ENCODE measurements around the gene CHD9. TPM values are rescaled to one million over a fixed set of nuclear protein-coding genes. Genes with fewer than 3 reads are reported as not detected.
A peak's percentile ranks its signal among the peaks of the same experiment; 100 is the strongest.

The CHD9 gene
- total RNA-seq, 2 donors from 2014 or later, result 38.1 to 58.7 TPM

DNA sequence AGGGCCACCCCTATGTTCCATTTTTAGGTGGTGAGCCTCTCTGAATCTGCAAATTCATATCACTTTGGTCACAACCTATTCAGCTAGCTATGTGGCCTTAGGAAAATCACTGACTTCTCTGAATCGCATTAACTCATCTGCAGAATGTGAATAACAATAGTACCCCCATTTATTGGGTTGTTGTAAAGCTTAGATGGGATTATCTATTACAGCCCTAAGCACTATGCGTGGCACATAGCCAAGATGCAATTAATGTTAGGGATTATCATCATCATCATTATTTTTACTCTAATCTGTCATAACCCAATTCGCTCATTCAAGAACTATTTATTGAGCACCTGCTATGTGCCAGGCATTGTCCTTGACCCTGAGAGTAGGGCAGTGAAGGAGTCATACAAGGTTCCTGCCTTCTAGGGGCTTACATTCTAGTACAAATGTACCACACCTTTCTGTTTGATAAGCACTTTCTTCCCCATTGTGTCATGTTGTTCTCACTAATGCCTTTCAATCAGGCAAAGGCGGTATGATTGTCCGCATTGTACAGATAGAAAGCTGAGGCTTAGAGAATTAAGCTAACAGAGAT, 38.5 kb downstream of the CHD9 start:
- DNase-seq (no peak), ATAC-seq (no peak)
- H3K36me3 ChIP-seq (replicated peaks in 1 of 2; ENCODE audit: insufficient read depth in 1 of 2, low read depth in 2 of 2), result no peaks in the 10 kb centered on the region
- WGBS, 2 donors, result 94 to 96% methylated on average over 5 of the region's 5 CpGs
- H3K4me3 ChIP-seq, result no peak overlapping the region
- H3K9me3 ChIP-seq, result no peaks in the 10 kb centered on the region
- no peaks in the 10 kb centered on the region for H3K27me3 ChIP-seq
- no peak for TF ChIP-seq POLR2A (IDR thresholded peaks at IDR 0.05)
- TF ChIP-seq, protein P1, sequence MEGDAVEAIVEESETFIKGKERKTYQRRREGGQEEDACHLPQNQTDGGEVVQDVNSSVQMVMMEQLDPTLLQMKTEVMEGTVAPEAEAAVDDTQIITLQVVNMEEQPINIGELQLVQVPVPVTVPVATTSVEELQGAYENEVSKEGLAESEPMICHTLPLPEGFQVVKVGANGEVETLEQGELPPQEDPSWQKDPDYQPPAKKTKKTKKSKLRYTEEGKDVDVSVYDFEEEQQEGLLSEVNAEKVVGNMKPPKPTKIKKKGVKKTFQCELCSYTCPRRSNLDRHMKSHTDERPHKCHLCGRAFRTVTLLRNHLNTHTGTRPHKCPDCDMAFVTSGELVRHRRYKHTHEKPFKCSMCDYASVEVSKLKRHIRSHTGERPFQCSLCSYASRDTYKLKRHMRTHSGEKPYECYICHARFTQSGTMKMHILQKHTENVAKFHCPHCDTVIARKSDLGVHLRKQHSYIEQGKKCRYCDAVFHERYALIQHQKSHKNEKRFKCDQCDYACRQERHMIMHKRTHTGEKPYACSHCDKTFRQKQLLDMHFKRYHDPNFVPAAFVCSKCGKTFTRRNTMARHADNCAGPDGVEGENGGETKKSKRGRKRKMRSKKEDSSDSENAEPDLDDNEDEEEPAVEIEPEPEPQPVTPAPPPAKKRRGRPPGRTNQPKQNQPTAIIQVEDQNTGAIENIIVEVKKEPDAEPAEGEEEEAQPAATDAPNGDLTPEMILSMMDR (IDR thresholded peaks at IDR 0.05), result no peak
- peak overlapping the region in 3 of 4 donors; percentile 12 to 58 (median 39) for H3K27ac ChIP-seq
- H3K4me1 ChIP-seq, result peaks cover 19% of the 10 kb centered on the region
- intact Hi-C loops (cut with DNase I), result no loop called here

DNA sequence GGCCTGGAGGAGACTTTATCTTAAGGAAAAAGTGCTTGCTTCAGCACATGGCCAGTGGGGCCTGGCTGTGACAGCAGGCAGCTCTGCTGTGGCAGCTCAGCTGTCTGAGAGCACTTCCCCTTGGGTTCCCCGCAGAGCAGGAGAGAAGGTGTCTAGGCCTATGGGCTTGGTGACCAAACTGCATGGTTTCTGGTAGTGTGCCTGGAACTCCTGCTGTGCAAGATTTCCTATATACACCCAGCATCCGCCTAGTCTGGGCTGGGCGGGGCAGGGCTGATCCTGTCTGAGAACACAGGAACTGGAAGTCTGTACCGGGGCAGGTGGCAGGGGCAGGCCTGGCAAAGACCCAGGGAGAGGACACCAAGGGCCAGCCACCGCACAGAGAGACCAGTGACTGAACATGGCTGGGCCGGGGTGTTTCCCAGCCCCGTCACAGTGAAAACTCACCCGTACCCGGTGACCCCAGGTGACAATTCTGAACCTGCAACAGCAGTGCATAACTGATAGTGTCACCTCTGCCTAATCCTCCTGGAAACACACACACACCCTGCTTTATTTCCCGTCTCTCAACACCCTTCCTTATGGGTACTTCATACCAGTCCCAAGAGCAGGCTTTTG, 39.3 kb downstream of the CHD9 start:
- peak; percentile 31 to 55 (median 40) for DNase-seq
- H3K36me3 ChIP-seq (replicated peaks in 1 of 2; ENCODE audit: insufficient read depth in 1 of 2, low read depth in 2 of 2), result no peaks in the 10 kb centered on the region
- peaks cover 27% of the 10 kb centered on the region for H3K4me1 ChIP-seq
- intact Hi-C loops (cut with DNase I), result no loop called here
- no peaks in the 10 kb centered on the region for H3K9me3 ChIP-seq
- 68 to 79% methylated on average over 7 to 10 of the region's 10 CpGs for WGBS, 2 donors
- peak overlapping the region in 2 of 4 donors; percentile 39 to 58 for H3K27ac ChIP-seq
- ATAC-seq, result no peak
- H3K27me3 ChIP-seq, result no peaks in the 10 kb centered on the region
- no peak overlapping the region for H3K4me3 ChIP-seq
- TF ChIP-seq, protein P1 (IDR thresholded peaks at IDR 0.05), result no peak
- no peak for TF ChIP-seq POLR2A (IDR thresholded peaks at IDR 0.05)

GRCh38 chr16:53097190-53097589, 42.4 kb downstream of the CHD9 start:
- Histone ChIP-seq H3K4me1 (peaks cover 27% of the 10 kb centered on the region), H3K27me3 (no peaks in the 10 kb centered on the region), H3K36me3 (replicated peaks in 1 of 2; ENCODE audit: insufficient read depth in 1 of 2, low read depth in 2 of 2) (no peaks in the 10 kb centered on the region), H3K27ac (peak overlapping the region in 1 of 4 donors; percentile 21), H3K9me3 (no peaks in the 10 kb centered on the region), H3K4me3 (no peak overlapping the region)
- DNase-seq (no peak), ATAC-seq (no peak)
- TF ChIP-seq, protein P1 (IDR thresholded peaks at IDR 0.05), result no peak
- TF ChIP-seq POLR2A (IDR thresholded peaks at IDR 0.05), result no peak
- WGBS, 2 donors, result 77 to 79% methylated on average over 4 of the region's 4 CpGs
- intact Hi-C loops (cut with DNase I), result no loop called here

DNA sequence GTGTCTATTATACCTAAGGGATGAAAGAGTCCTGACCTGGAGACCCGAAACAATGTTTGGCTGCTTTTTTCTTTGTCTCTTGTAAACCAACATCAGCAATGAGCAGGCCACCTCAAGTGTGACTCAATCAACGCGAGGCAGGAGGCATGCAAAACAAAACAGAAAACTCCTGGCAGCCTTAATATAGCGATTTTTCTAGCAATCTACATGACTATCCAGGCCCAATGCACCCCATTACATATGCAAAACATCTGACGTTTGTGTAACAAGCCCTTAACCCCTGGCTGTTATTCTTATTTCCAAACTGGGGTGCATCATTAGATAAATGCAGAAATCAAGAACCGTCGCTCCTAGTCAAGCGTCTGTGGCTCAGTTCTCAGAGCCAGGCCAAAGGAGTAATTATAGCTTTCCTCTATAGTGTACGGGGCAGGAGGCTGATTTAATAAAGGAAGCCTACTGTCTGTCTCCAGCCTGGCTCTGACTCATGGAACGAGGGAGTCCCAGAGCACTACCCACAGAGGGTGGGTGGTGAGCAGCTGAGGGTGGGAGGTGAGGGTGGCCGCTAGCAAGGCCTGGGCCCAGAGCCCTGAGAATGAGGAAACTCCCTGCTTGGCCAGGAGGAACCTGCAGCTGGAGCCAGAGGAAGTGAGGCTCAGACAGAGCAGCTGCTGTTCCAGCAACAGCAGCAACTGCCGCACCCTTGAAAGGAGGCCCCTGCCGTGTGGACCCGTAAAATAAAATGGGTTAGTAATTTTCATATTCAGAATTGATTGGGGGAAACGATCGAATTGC, 43.9 kb downstream of the CHD9 start:
- 40 to 60% methylated on average over 16 of the region's 16 CpGs for whole genome bisulfite sequencing, 2 donors
- intact Hi-C loops (cut with DNase I), result no loop called here
- H3K9me3 ChIP-seq, result no peaks in the 10 kb centered on the region
- DNase-seq (peak; percentile 55 to 85 (median 68)), ATAC-seq (peak; percentile 31)
- H3K27ac ChIP-seq, result peak overlapping the region; percentile 89 to 93 (median 92)
- no peaks in the 10 kb centered on the region for H3K36me3 ChIP-seq (replicated peaks in 1 of 2; ENCODE audit: insufficient read depth in 1 of 2, low read depth in 2 of 2)
- TF ChIP-seq, protein P1 (IDR thresholded peaks at IDR 0.05), result no peak
- TF ChIP-seq POLR2A (IDR thresholded peaks at IDR 0.05), result no peak
- H3K27me3 ChIP-seq, result no peaks in the 10 kb centered on the region
- peaks cover 30% of the 10 kb centered on the region for H3K4me1 ChIP-seq
- H3K4me3 ChIP-seq, result no peak overlapping the region
